GM18520 (cell line): ENCODE results near the gene FRMPD3.
"Not testable (repeated sequence)": the region's sequence is repeated elsewhere in the genome, so short reads cannot be mapped to it uniquely, and the experiment has no call there.

Source experiments
- ATAC-seq: cut with Tn5 transposase; IDR thresholded peaks from one replicate; pipeline ENCODE4 v1.9.1; 2021; ENCODE audit not compliant: unreplicated experiment

The FRMPD3 gene

DNA sequence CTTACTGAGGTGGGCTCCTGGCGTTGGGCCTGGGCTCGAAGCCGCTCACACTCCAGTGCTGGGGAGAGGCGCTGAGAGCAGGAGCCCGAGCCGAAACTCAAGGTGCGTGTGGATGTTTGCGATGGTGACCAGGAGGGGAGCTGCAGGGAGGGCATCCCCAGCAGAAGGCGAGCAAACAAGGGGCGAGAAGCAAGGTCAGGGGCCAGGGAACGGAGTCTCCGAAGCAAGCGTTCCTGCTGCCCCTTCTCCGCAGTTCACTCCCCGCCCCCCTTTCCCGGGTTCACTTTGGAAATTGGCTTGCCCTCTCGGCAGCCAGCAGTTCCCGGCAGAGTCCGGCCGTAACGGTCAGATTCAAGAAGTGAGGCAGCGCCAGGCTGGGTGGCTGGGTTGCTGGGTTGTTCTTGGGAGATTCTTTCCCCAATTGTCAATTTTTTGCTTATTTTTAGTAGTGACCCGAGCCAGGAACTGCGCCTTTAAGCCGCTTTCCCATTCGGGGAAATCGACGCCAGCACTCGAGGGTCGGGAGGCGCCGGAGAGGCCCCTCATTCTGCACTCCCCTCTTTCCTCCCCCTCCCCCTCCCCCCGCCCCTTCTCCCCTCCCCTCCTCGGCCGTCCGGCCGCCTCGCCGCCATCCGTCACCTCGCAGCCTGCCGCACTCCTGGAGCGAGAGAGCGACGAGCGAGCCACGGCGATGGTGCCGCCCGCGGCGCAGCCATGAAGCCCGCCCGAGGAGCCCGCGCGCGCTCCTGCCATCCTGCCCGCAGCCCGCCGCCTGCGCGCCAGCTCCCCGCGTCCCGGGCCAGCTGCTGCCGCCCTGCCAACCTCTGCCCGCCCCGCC is at the start of gene FRMPD3:
FRMPD3 (plus strand) TSS at position 655 of the 838 bp plus-strand sequence. CDS start 76,937 bp downstream, outside the sequence.
- ATAC-seq: no peak

DNA sequence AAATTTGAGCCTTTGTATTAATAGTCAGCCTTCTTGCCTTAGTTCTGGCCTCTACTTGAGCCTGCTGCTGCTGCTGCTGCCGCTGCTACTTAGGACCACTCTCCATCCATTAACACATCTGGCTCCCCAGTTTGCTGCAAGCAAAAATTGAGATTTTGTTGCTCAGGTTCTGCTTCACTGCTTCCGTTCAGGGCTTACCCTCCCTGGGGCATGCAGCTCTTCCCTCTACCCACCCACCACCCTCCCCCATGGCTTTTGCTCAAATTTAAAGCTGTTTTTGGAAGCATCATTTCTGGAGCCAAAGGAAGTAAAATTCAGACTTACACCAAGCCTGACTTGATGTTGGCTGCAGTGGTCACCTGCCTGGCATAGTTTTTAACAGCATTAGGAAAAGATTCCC is 28.9 kb upstream of the FRMPD3 start:
- no peak for ATAC-seq

DNA sequence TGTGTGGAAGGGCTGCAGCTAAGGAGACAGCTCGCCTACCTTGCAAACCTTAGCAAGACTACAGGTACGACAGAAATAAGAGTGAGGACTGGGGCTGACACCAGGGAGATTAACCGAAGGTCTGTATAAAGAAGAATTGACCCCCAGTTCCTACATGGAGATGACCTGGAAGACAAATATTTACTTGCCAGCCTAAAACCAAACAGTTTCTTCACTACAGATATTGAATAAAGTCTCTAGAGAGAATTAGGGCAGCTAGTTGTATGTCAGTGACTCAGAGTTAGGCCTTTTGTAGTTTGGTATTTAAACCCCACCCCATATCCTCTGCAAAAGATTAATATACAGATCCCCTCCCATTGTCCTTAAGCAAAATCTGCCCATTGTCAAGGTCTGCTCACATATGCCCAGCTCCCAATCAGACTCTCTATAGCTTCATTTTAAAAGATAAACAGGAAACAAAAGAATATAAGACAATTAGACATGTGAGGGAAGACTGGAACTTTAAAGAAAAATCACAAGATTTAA is 28.1 kb upstream of the FRMPD3 start:
- no peak for ATAC-seq

DNA sequence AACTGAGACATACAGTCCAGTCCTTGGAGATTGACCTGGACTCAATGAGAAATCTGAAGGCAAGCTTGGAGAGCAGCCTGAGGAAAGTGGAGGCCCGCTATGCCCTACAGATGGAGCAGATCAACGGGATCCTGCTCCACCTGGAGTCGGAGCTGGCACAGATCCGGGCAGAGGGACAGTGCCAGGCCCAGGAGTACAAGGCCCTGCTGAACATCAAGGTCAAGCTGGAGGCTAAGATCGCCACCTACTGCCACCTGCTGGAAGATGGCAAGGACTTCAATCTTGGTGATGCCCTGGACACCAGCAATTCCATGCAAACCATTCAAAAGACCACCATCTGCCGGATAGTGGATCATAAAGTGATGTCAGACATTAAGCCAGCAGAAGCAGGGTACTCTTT is 20.4 kb upstream of the FRMPD3 start:
- ATAC-seq: no peak

DNA sequence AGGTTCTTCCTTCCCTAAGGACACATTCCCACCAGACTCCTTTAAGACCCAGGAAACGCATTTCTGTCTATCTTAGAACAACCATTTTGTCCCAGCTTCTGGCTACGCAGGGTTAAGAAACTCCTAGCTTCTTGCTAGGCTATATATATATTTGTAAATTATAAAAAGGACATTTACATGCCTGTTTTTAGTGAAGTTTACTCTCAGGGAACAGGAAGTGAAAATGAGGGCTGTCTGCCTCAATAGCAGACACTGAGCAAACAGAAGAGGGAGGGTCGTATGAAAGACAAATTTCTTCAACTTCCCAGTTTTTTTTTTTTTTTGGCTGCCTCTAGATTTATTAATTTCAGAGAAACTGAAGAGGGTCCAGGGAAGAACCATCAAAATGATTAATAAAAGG is 9.3 kb upstream of the FRMPD3 start:
- ATAC-seq: no peak

GRCh38 chrX:107440692-107441091 is 8.8 kb upstream of the FRMPD3 start:
- ATAC-seq: no peak

DNA sequence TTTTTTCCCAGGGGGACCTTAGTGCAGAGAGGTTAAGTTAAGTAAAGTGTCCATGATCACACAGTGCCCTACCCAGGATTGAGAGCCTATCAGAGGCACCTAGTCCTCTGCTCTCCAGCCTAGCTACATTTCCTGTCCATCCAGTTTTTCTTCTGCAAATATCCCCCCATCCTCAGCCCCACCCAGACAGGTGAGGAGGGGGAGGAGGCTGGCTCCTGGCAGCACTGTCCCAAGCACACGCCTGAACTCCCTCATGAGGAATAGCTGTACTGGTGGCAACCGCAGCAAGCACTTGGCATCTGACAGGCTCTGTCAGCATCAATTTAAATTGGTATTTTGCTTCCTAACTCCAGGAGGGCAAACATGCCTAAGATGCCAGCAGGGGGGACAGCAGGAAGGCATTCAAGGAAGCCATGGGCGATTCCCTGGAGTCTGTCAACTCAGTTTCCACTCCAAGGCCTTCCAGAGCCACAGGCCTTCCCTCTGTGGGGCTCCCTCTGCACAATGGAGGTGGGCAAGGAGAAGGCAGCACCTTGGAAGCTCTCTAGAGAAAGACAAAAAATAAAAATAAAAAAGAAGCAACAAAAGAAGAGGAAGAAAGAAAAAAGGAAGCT is 6.4 kb upstream of the FRMPD3 start:
- no peak for ATAC-seq

- ATAC-seq: no peak
Measured at GRCh38 chrX:107445146-107445545, 4.3 kb upstream of the FRMPD3 start.

DNA sequence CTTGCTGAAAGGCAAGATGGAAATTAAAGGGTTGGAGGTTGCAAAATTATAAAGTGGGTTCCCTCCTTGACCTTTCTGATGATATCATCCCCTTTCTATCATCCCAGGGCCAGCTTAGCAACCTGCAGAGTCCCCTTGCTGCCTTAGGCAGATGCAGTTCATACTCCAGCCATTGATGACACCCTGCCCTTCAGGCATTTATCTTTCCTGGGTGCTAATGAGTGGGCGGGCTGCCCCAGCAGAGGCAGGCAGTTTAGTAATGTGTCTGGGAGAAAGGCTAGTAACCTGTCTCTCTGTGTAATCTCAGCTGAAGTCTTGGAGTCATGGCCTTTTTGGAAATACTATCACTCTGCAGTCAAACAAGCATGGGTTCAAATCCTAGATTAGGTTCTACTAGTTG is 3.8 kb upstream of the FRMPD3 start:
- ATAC-seq: no peak

GRCh38 chrX:107447642-107448041 is 1.8 kb upstream of the FRMPD3 start:
- ATAC-seq: no peak

GRCh38 chrX:107448625-107448997 is 841 bp upstream of the FRMPD3 start:
- no peak for ATAC-seq

GRCh38 chrX:107450823-107451509 is 1.5 kb downstream of the FRMPD3 start:
- no peak for ATAC-seq

- no peak for ATAC-seq
Measured at GRCh38 chrX:107451731-107452130, 2.3 kb downstream of the FRMPD3 start.

DNA sequence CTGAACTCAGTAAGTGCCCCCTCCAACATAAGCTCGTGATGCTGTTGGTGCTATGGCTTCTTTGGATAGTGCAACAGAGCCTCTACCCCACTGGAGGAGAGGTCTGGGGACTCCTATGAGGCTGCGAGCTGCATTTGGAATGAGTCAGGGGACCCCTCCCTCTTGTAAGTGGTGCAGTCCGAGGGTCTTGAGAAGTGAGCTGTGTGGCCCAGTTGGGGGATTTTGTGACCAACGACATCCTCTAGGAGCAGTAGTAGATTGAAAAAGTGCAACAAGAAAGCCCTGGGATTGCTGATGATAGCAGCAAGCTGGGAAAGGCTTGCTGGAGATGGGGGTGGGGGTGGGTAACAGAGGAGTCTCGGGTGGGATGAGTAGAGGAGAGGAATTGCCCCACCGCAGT is 3.1 kb downstream of the FRMPD3 start:
- ATAC-seq: no peak

DNA sequence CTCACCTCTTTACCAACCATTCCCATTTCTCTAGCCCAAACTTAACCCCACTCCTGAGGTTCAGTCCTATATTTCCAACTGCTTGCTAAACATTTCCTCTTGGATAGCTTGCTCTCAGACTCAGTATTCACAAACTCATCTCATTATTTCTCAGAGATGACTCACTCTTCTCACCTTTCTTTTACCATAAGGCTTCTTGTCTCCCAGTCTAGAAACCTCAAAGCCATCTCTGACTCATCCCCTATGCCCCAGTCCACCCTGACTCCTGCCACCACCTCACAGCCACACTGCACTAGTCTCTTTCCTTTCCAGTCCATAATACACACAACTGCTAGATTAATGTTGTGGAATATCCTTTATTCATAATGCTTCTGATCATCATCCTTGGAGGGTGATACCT is 4.8 kb downstream of the FRMPD3 start:
- peak; percentile 95 for ATAC-seq

GRCh38 chrX:107457289-107457688 is 7.8 kb downstream of the FRMPD3 start:
- ATAC-seq: no peak

DNA sequence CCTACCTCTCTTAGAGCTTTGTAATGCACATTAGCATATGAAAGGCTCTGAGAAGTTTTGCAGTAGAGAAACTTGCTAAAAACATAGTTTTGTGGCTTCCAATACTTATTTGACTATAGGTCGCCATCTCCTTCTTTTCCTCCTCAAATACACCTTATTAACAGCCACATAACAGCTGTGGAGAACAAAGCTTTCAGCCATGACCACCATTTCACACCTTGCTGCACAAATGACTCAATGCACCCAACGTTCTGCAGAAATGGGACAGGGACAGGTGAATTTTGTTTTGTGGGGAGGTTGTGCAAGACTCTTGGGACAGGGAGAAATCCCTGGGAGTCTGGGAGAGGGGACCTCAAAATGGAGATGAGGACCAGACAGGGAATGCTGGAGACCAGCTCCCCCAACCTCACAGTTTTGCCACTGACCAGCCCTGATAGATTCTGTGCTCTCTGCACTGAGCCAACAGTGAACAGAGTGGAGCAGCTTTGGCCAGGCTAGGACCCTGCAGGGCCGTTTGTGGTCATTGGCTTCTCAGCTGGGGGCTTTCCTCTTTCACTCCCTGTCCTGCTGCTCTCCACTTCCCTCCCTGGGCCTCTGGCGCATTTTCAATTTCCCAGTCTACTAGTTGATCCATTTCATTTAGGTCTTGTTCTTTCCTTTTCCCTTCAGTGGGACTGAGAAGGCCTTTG is 16.6 kb downstream of the FRMPD3 start:
- ATAC-seq: peak; percentile 94

DNA sequence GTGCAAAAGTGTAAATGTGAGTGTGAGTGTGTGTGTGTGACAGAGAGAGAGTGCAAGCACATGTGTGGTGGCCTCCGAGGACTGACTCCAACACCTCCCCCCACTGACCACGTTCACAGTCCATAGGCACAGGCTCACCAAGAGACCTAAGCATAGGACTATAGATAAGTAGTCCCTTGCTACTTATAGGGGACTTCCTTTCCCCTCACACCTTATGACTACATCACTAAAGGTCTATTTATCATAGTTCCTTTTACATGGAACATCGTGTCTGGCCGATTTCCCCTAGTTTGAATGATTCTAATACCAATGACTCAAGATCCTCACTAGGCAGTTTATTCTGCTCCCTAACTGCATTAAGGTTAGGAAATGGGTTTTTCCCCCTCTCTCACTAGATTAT is 17.8 kb downstream of the FRMPD3 start:
- ATAC-seq: no peak

DNA sequence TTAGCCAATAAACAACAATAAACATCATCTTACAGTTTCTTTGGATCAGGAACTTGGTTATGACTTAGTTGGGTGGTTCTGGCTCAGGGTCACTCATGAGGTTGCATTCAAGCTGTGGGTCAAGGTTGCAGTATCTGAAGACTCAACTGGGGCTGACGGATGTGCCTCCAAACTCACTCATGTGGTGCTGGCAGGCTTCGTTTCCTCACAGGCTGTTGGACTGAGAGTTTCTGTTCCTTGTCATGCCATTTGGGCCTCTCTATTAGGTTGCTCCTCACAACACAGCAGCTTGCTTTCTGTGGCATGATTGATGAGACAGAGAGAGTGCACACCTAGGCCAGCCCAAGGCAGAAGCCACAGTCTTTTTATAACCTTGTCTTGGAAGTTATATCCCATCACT is 20.7 kb downstream of the FRMPD3 start:
- ATAC-seq: no peak

DNA sequence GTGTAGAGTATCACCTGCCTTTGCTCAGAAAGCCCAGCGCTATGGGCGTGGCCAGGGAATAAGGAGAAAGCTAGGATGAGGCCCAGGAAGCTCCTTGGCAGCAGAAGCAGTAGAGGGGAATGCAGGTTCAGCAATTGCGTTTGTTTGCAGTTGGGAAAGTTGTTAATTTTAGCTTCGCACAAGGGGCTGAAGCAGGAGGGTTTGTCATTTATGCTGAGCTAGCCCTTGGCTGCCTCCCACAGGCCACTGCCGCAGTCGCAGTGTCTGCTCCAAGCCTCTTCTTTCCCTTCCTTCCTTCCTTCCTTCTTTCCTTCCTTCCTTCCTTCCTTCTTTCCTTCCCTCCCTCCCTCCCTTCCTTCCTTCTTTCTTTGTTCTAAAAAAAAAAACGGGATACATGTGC is 21.5 kb downstream of the FRMPD3 start:
- ATAC-seq: no peak

DNA sequence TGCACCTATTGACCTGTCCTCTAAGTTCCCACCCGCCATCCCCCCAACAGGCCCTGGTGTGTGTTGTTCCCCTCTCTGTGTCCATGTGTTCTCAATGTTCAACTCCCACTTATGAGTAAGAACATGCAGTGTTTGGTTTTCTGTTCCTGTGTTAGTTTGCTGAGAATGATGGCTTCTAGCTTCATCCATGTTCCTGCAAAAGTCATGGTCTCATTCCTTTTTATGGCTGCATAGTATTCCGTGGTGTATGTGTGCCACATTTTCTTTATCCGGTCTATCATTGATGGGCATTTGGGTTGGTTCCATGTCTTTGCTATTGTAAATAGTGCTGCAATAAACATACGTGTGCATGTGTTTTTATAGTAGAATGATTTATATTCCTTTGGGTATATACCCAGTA is 22.0 kb downstream of the FRMPD3 start:
- ATAC-seq: not testable (repeated sequence)
